ENCODE data around the gene TDRKH.

The TDRKH gene

GRCh38 chr1:151790071-151790939, at the start of gene TDRKH:
TDRKH (minus strand) TSS chr1:151790500; CDS start chr1:151783022, 7,478 bp downstream.
- TF ChIP-seq CTCF (IDR thresholded peaks at IDR 0.05) (peak; percentile 70), ZFX (IDR thresholded peaks at IDR 0.05; ENCODE audit: borderline replicate concordance) (no peak)
- peak within 1 kb of the TSS; percentile 80 for H3K27ac ChIP-seq

GRCh38 chr1:151839457-151840403, 49.4 kb upstream of the TDRKH start, which contains the start of gene C2CD4D:
C2CD4D (minus strand) TSS chr1:151839820; CDS start chr1:151838989, 831 bp downstream.
- peak within 1 kb of the TSS; percentile 98 for H3K27ac ChIP-seq
- TF ChIP-seq CTCF (IDR thresholded peaks at IDR 0.05) (peak; percentile 29), ZFX (IDR thresholded peaks at IDR 0.05; ENCODE audit: borderline replicate concordance) (no peak)

GRCh38 chr1:151839082-151839412, 48.7 kb upstream of the TDRKH start:
- TF ChIP-seq ZFX (IDR thresholded peaks at IDR 0.05; ENCODE audit: borderline replicate concordance) (no peak), CTCF (IDR thresholded peaks at IDR 0.05) (no peak)

GRCh38 chr1:151838222-151839081, 48.2 kb upstream of the TDRKH start:
- TF ChIP-seq CTCF (IDR thresholded peaks at IDR 0.05) (no peak), ZFX (IDR thresholded peaks at IDR 0.05; ENCODE audit: borderline replicate concordance) (no peak)
- peak overlapping the region; percentile 98 for H3K27ac ChIP-seq

More at GRCh38 chr1:151839082-151839412, 48.7 kb upstream of the TDRKH start:
- H3K27ac ChIP-seq = peak overlapping the region; percentile 98

GRCh38 chr1:151837884-151838221, 47.6 kb upstream of the TDRKH start:
- H3K27ac ChIP-seq = peak overlapping the region; percentile 98
- TF ChIP-seq ZFX (IDR thresholded peaks at IDR 0.05; ENCODE audit: borderline replicate concordance) (no peak), CTCF (IDR thresholded peaks at IDR 0.05) (no peak)

- peak overlapping the region; percentile 98 for H3K27ac ChIP-seq
- TF ChIP-seq ZFX (IDR thresholded peaks at IDR 0.05; ENCODE audit: borderline replicate concordance) (no peak), CTCF (IDR thresholded peaks at IDR 0.05) (no peak)
These were observed 46.9 kb upstream of the TDRKH start for GRCh38 chr1:151837197-151837596.
